ENCODE results near the gene ELSPBP1.

The ELSPBP1 gene

GRCh38 chr19:47991191-47991808, 3.1 kb upstream of the ELSPBP1 start:
- Histone ChIP-seq H3K18ac (ENCODE audit: low read length) (no peak overlapping the region), H3K4me1 (ENCODE audit: control insufficient read depth, low read depth, low read length) (no peaks in the 10 kb centered on the region), H2BK5ac (ENCODE audit: low read length) (no peak overlapping the region), H3K27me3 (ENCODE audit: insufficient read depth, low read length, poor library complexity) (no peaks in the 10 kb centered on the region), H3K23ac (ENCODE audit: low read length) (no peak overlapping the region), H3K27ac (ENCODE audit: low read depth, low read length) (no peak overlapping the region), H4K5ac (ENCODE audit: low read length) (no peak overlapping the region), H2BK15ac (replicated peaks; ENCODE audit: low read depth) (no peak overlapping the region), H3K36me3 (ENCODE audit: control insufficient read depth, insufficient read depth, low read length) (no peaks in the 10 kb centered on the region), H4K8ac (ENCODE audit: low read depth, low read length) (no peak overlapping the region), H3K56ac (ENCODE audit: low read length) (no peak overlapping the region), H2BK120ac (ENCODE audit: low read depth, low read length) (no peak overlapping the region), H2AK5ac (ENCODE audit: low read length) (no peak overlapping the region), H3K4ac (ENCODE audit: low read depth, low read length) (no peak overlapping the region), H3K9ac (ENCODE audit: low read length) (no peak overlapping the region), H3K4me2 (ENCODE audit: low read length) (no peak overlapping the region), H3K79me2 (ENCODE audit: control insufficient read depth, insufficient read depth, low read length) (no peaks in the 10 kb centered on the region), H3K4me3 (ENCODE audit: low read length) (no peak overlapping the region), H3K79me1 (ENCODE audit: low read length) (no peaks in the 10 kb centered on the region)
- no CpG with 5 or more reads among the region's 10 CpGs for WGBS (ENCODE audit: extremely low coverage, insufficient coverage, low lambda C conversion rate)
- no peak for DNase-seq

GRCh38 chr19:47992070-47992469, 2.4 kb upstream of the ELSPBP1 start, which contains the start of gene BSPH1:
BSPH1 (minus strand) TSS chr19:47992170; CDS start chr19:47992081, 89 bp downstream.
- Histone ChIP-seq H4K8ac (ENCODE audit: low read depth, low read length) (no peak within 1 kb of the TSS), H3K4ac (ENCODE audit: low read depth, low read length) (no peak within 1 kb of the TSS), H3K79me2 (ENCODE audit: control insufficient read depth, insufficient read depth, low read length) (no peaks in the 10 kb centered on the region), H3K27me3 (ENCODE audit: insufficient read depth, low read length, poor library complexity) (no peaks in the 10 kb centered on the region), H3K56ac (ENCODE audit: low read length) (no peak within 1 kb of the TSS), H3K18ac (ENCODE audit: low read length) (no peak within 1 kb of the TSS), H3K79me1 (ENCODE audit: low read length) (no peaks in the 10 kb centered on the region), H3K36me3 (ENCODE audit: control insufficient read depth, insufficient read depth, low read length) (no peaks in the 10 kb centered on the region), H4K5ac (ENCODE audit: low read length) (no peak within 1 kb of the TSS), H3K27ac (ENCODE audit: low read depth, low read length) (no peak within 1 kb of the TSS), H3K9ac (ENCODE audit: low read length) (no peak within 1 kb of the TSS), H3K4me1 (ENCODE audit: control insufficient read depth, low read depth, low read length) (no peaks in the 10 kb centered on the region), H3K4me2 (ENCODE audit: low read length) (no peak within 1 kb of the TSS), H3K4me3 (ENCODE audit: low read length) (no peak within 1 kb of the TSS), H3K23ac (ENCODE audit: low read length) (no peak within 1 kb of the TSS), H2BK120ac (ENCODE audit: low read depth, low read length) (no peak within 1 kb of the TSS), H2BK15ac (replicated peaks; ENCODE audit: low read depth) (no peak within 1 kb of the TSS), H2AK5ac (ENCODE audit: low read length) (no peak within 1 kb of the TSS), H2BK5ac (ENCODE audit: low read length) (no peak within 1 kb of the TSS)
- no CpG with 5 or more reads among the region's 2 CpGs for WGBS (ENCODE audit: extremely low coverage, insufficient coverage, low lambda C conversion rate)
- DNase-seq = no peak

GRCh38 chr19:47996230-47996727, 1.8 kb downstream of the ELSPBP1 start:
- Histone ChIP-seq H3K79me2 (ENCODE audit: control insufficient read depth, insufficient read depth, low read length) (no peaks in the 10 kb centered on the region), H4K5ac (ENCODE audit: low read length) (no peak overlapping the region), H3K56ac (ENCODE audit: low read length) (no peak overlapping the region), H2AK5ac (ENCODE audit: low read length) (no peak overlapping the region), H3K36me3 (ENCODE audit: control insufficient read depth, insufficient read depth, low read length) (no peaks in the 10 kb centered on the region), H3K27me3 (ENCODE audit: insufficient read depth, low read length, poor library complexity) (no peaks in the 10 kb centered on the region), H3K9ac (ENCODE audit: low read length) (no peak overlapping the region), H3K4me3 (ENCODE audit: low read length) (no peak overlapping the region), H3K27ac (ENCODE audit: low read depth, low read length) (no peak overlapping the region), H4K8ac (ENCODE audit: low read depth, low read length) (no peak overlapping the region), H3K4me1 (ENCODE audit: control insufficient read depth, low read depth, low read length) (no peaks in the 10 kb centered on the region), H3K79me1 (ENCODE audit: low read length) (no peaks in the 10 kb centered on the region), H3K4me2 (ENCODE audit: low read length) (no peak overlapping the region), H2BK120ac (ENCODE audit: low read depth, low read length) (no peak overlapping the region), H3K18ac (ENCODE audit: low read length) (no peak overlapping the region), H3K4ac (ENCODE audit: low read depth, low read length) (no peak overlapping the region), H3K23ac (ENCODE audit: low read length) (no peak overlapping the region), H2BK15ac (replicated peaks; ENCODE audit: low read depth) (no peak overlapping the region), H2BK5ac (ENCODE audit: low read length) (no peak overlapping the region)
- WGBS (ENCODE audit: extremely low coverage, insufficient coverage, low lambda C conversion rate) = no CpG with 5 or more reads among the region's 1 CpG
- no peak for DNase-seq

- Histone ChIP-seq H4K5ac (ENCODE audit: low read length) (no peak overlapping the region), H3K18ac (ENCODE audit: low read length) (no peak overlapping the region), H3K4me2 (ENCODE audit: low read length) (no peak overlapping the region), H3K4ac (ENCODE audit: low read depth, low read length) (no peak overlapping the region), H2BK5ac (ENCODE audit: low read length) (no peak overlapping the region), H3K79me2 (ENCODE audit: control insufficient read depth, insufficient read depth, low read length) (no peaks in the 10 kb centered on the region), H3K36me3 (ENCODE audit: control insufficient read depth, insufficient read depth, low read length) (no peaks in the 10 kb centered on the region), H2AK5ac (ENCODE audit: low read length) (no peak overlapping the region), H4K8ac (ENCODE audit: low read depth, low read length) (no peak overlapping the region), H3K4me3 (ENCODE audit: low read length) (no peak overlapping the region), H2BK15ac (replicated peaks; ENCODE audit: low read depth) (no peak overlapping the region), H3K27me3 (ENCODE audit: insufficient read depth, low read length, poor library complexity) (no peaks in the 10 kb centered on the region), H2BK120ac (ENCODE audit: low read depth, low read length) (no peak overlapping the region), H3K27ac (ENCODE audit: low read depth, low read length) (no peak overlapping the region), H3K79me1 (ENCODE audit: low read length) (no peaks in the 10 kb centered on the region), H3K56ac (ENCODE audit: low read length) (no peak overlapping the region), H3K23ac (ENCODE audit: low read length) (no peak overlapping the region), H3K4me1 (ENCODE audit: control insufficient read depth, low read depth, low read length) (no peaks in the 10 kb centered on the region), H3K9ac (ENCODE audit: low read length) (no peak overlapping the region)
- DNase-seq = no peak
- no CpG with 5 or more reads among the region's 6 CpGs for WGBS (ENCODE audit: extremely low coverage, insufficient coverage, low lambda C conversion rate)
Measured at GRCh38 chr19:47998800-47999199, 4.4 kb downstream of the ELSPBP1 start.

- no peak overlapping the region for H4K5ac ChIP-seq (ENCODE audit: low read length)
- no peak overlapping the region for H3K4me2 ChIP-seq (ENCODE audit: low read length)
- H3K4me1 ChIP-seq (ENCODE audit: control insufficient read depth, low read depth, low read length) = no peaks in the 10 kb centered on the region
- H3K27me3 ChIP-seq (ENCODE audit: insufficient read depth, low read length, poor library complexity) = no peaks in the 10 kb centered on the region
- H3K36me3 ChIP-seq (ENCODE audit: control insufficient read depth, insufficient read depth, low read length) = no peaks in the 10 kb centered on the region
- H3K79me2 ChIP-seq (ENCODE audit: control insufficient read depth, insufficient read depth, low read length) = no peaks in the 10 kb centered on the region
- no peak overlapping the region for H3K4ac ChIP-seq (ENCODE audit: low read depth, low read length)
- H3K23ac ChIP-seq (ENCODE audit: low read length) = no peak overlapping the region
- H2BK5ac ChIP-seq (ENCODE audit: low read length) = no peak overlapping the region
- H3K79me1 ChIP-seq (ENCODE audit: low read length) = no peaks in the 10 kb centered on the region
- H4K8ac ChIP-seq (ENCODE audit: low read depth, low read length) = no peak overlapping the region
- H2BK120ac ChIP-seq (ENCODE audit: low read depth, low read length) = no peak overlapping the region
- H3K4me3 ChIP-seq (ENCODE audit: low read length) = no peak overlapping the region
- no peak overlapping the region for H3K18ac ChIP-seq (ENCODE audit: low read length)
- no peak overlapping the region for H2BK15ac ChIP-seq (replicated peaks; ENCODE audit: low read depth)
- H3K9ac ChIP-seq (ENCODE audit: low read length) = no peak overlapping the region
- H3K56ac ChIP-seq (ENCODE audit: low read length) = no peak overlapping the region
- H3K27ac ChIP-seq (ENCODE audit: low read depth, low read length) = no peak overlapping the region
- H2AK5ac ChIP-seq (ENCODE audit: low read length) = no peak overlapping the region
- DNase-seq = peak; percentile 10
- no CpG with 5 or more reads among the region's 6 CpGs for whole genome bisulfite sequencing (ENCODE audit: extremely low coverage, insufficient coverage, low lambda C conversion rate)
Measured at GRCh38 chr19:48000846-48001245, 6.4 kb downstream of the ELSPBP1 start.

GRCh38 chr19:48004236-48004635, 9.8 kb downstream of the ELSPBP1 start:
- Histone ChIP-seq H3K56ac (ENCODE audit: low read length) (no peak overlapping the region), H2BK15ac (replicated peaks; ENCODE audit: low read depth) (no peak overlapping the region), H4K5ac (ENCODE audit: low read length) (no peak overlapping the region), H2BK5ac (ENCODE audit: low read length) (no peak overlapping the region), H4K8ac (ENCODE audit: low read depth, low read length) (no peak overlapping the region), H3K36me3 (ENCODE audit: control insufficient read depth, insufficient read depth, low read length) (no peaks in the 10 kb centered on the region), H3K27ac (ENCODE audit: low read depth, low read length) (no peak overlapping the region), H3K4ac (ENCODE audit: low read depth, low read length) (no peak overlapping the region), H3K4me3 (ENCODE audit: low read length) (no peak overlapping the region), H3K18ac (ENCODE audit: low read length) (no peak overlapping the region), H3K4me1 (ENCODE audit: control insufficient read depth, low read depth, low read length) (no peaks in the 10 kb centered on the region), H3K27me3 (ENCODE audit: insufficient read depth, low read length, poor library complexity) (no peaks in the 10 kb centered on the region), H3K9ac (ENCODE audit: low read length) (no peak overlapping the region), H3K23ac (ENCODE audit: low read length) (no peak overlapping the region), H3K4me2 (ENCODE audit: low read length) (no peak overlapping the region), H3K79me1 (ENCODE audit: low read length) (no peaks in the 10 kb centered on the region), H2AK5ac (ENCODE audit: low read length) (no peak overlapping the region), H3K79me2 (ENCODE audit: control insufficient read depth, insufficient read depth, low read length) (no peaks in the 10 kb centered on the region), H2BK120ac (ENCODE audit: low read depth, low read length) (no peak overlapping the region)
- DNase-seq = no peak
- no CpG with 5 or more reads among the region's 6 CpGs for WGBS (ENCODE audit: extremely low coverage, insufficient coverage, low lambda C conversion rate)

Data from mesendoderm (in vitro differentiated cells).